Neural progenitor cell (in vitro differentiated cells): ENCODE results near the gene TSPOAP1. TPM values are rescaled to one million over a fixed set of nuclear protein-coding genes. Genes with fewer than 3 reads are reported as not detected.

Experiments used
- DNase-seq: peaks from one replicate; pipeline ENCODE4 v3.0.0-alpha.2; 2016; ENCODE audit warnings: low spot score
- H2AFZ ChIP-seq: fragments of 200-600 bp; sonication (generic); replicated peaks from 2 replicates; pipeline ENCODE4 v1.6.1; 2016; ENCODE audit warnings: antibody characterized with exemption
- H3F3A ChIP-seq: fragments of 200-600 bp; sonication (generic); 2 replicates; pipeline ENCODE4 v1.6.1; 2016; ENCODE audit warnings: antibody characterized with exemption, low read depth
- H3K27ac ChIP-seq: fragments of 200-600 bp; sonication (generic); 2 replicates; pipeline ENCODE4 v1.5.1; 2016; ENCODE audit warnings: mild to moderate bottlenecking
- H3K27me3 ChIP-seq: fragments of 200-600 bp; sonication (generic); 2 replicates; pipeline ENCODE4 v1.6.1; 2016; ENCODE audit warnings: mild to moderate bottlenecking, moderate library complexity
- H3K36me3 ChIP-seq: fragments of 200-600 bp; sonication (generic); 2 replicates; pipeline ENCODE4 v1.5.1; 2016
- H3K4me1 ChIP-seq: fragments of 200-600 bp; sonication (generic); 2 replicates; pipeline ENCODE4 v1.6.1; 2016; ENCODE audit warnings: mixed run types
- H3K4me2 ChIP-seq: fragments of 200-600 bp; sonication (generic); 2 replicates; pipeline ENCODE4 v1.6.1; 2016
- H3K4me3 ChIP-seq: fragments of 200-600 bp; sonication (generic); 2 replicates; pipeline ENCODE4 v1.5.1; 2016
- H3K79me2 ChIP-seq: fragments of 200-600 bp; sonication (generic); 2 replicates; pipeline ENCODE4 v1.6.1; 2016; ENCODE audit warnings: low read depth
- H3K9ac ChIP-seq: fragments of 200-600 bp; sonication (generic); 2 replicates; pipeline ENCODE4 v1.6.1; 2016
- H3K9me3 ChIP-seq: fragments of 200-600 bp; sonication (generic); 2 replicates; pipeline ENCODE4 v1.5.1; 2016; ENCODE audit warnings: low read depth
- H4K20me1 ChIP-seq: fragments of 200-600 bp; sonication (generic); 2 replicates; pipeline ENCODE4 v1.6.1; 2016; ENCODE audit warnings: low read depth
- H3K27ac Mint-ChIP-seq: 3 replicates; pipeline ENCODE4 v1.8.0; 2021; ENCODE audit warnings: mixed read lengths
- H3K27me3 Mint-ChIP-seq: 2 replicates; pipeline ENCODE4 v1.8.0; 2022; ENCODE audit warnings: low read depth, mild to moderate bottlenecking, inconsistent platforms, moderate library complexity, mixed read lengths; ENCODE audit not compliant: insufficient read depth
- H3K36me3 Mint-ChIP-seq: 3 replicates; pipeline ENCODE4 v1.8.0; 2021; ENCODE audit warnings: mixed read lengths
- H3K4me1 Mint-ChIP-seq: 3 replicates; pipeline ENCODE4 v1.8.0; 2021; ENCODE audit warnings: mixed read lengths
- H3K4me3 Mint-ChIP-seq: 3 replicates; pipeline ENCODE4 v1.8.0; 2021; ENCODE audit warnings: mild to moderate bottlenecking, moderate library complexity, mixed read lengths
- H3K9me3 Mint-ChIP-seq: 3 replicates; pipeline ENCODE4 v1.8.0; 2020; ENCODE audit warnings: mixed read lengths
- CTCF ChIP-seq: fragments of 200-600 bp; sonication (generic); IDR thresholded peaks from 2 replicates; pipeline ENCODE4 v1.5.1; 2017; ENCODE audit warnings: antibody characterized with exemption, mild to moderate bottlenecking
- EZH2 ChIP-seq: fragments of 200-600 bp; sonication (generic); IDR thresholded peaks from 2 replicates; pipeline ENCODE4 v1.6.1; 2017; ENCODE audit warnings: antibody characterized with exemption, mild to moderate bottlenecking, moderate library complexity
- EZH2phosphoT487 ChIP-seq: fragments of 200-600 bp; sonication (generic); IDR thresholded peaks from 2 replicates; pipeline ENCODE4 v1.6.1; 2017; ENCODE audit warnings: antibody characterized with exemption
- microRNA counts: library from miRNA; unstranded; fragments of <30 nt; microRNA quantifications from one replicate; lab custom pipeline; 2016
- microRNA-seq: library from miRNA; unstranded; fragments of <30 nt; microRNA quantifications from one replicate; pipeline ENCODE4, GENCODE V29; 2016
- small RNA-seq: library from RNA; depleted of rRNA; stranded (forward); fragments of <200 nt; gene quantifications from one replicate; pipeline ENCODE3, GENCODE V24; 2015
- total RNA-seq: library from RNA; depleted of rRNA; stranded (reverse); fragments of >200 nt; gene quantifications from 2 replicates; pipeline ENCODE4 v1.2.3, GENCODE V29; 2015; ENCODE audit warnings: low replicate concordance

TSPOAP1 gene
- total RNA-seq, 1 donor from 2014 or later, result 13.8 TPM

- Mint-ChIP-seq H3K9me3 (peaks cover 4% of the 10 kb centered on the region), H3K27me3 (peaks cover 3% of the 10 kb centered on the region), H3K4me1 (no peaks in the 10 kb centered on the region), H3K4me3 (no peak overlapping the region), H3K27ac (no peak overlapping the region), H3K36me3 (no peaks in the 10 kb centered on the region)
- Histone ChIP-seq H3K36me3 (no peaks in the 10 kb centered on the region), H3K79me2 (no peaks in the 10 kb centered on the region), H3K9ac (no peak overlapping the region), H3K9me3 (no peaks in the 10 kb centered on the region), H3F3A (no peaks in the 10 kb centered on the region), H3K4me2 (no peak overlapping the region), H4K20me1 (no peaks in the 10 kb centered on the region), H3K27me3 (peaks cover 83% of the 10 kb centered on the region), H3K4me3 (no peak overlapping the region), H2AFZ (no peak overlapping the region), H3K27ac (no peak overlapping the region), H3K4me1 (no peaks in the 10 kb centered on the region)
- TF ChIP-seq EZH2, result no peak
- TF ChIP-seq CTCF, result no peak
- TF ChIP-seq EZH2phosphoT487, result no peak
- DNase-seq, result no peak
Observed at GRCh38 chr17:58262149-58262548, 66.4 kb downstream of the TSPOAP1 start.

GRCh38 chr17:58254803-58255202, 73.8 kb downstream of the TSPOAP1 start:
- Histone ChIP-seq H3K9ac (no peak overlapping the region), H3K27me3 (peaks cover 92% of the 10 kb centered on the region), H4K20me1 (no peaks in the 10 kb centered on the region), H3K4me2 (no peak overlapping the region), H3K27ac (no peak overlapping the region), H3K79me2 (no peaks in the 10 kb centered on the region), H3K9me3 (no peaks in the 10 kb centered on the region), H2AFZ (no peak overlapping the region), H3K4me1 (no peaks in the 10 kb centered on the region), H3K36me3 (no peaks in the 10 kb centered on the region), H3F3A (no peaks in the 10 kb centered on the region), H3K4me3 (no peak overlapping the region)
- no peak for DNase-seq
- Mint-ChIP-seq H3K4me3 (no peak overlapping the region), H3K9me3 (no peaks in the 10 kb centered on the region), H3K27ac (no peak overlapping the region), H3K27me3 (peaks cover 29% of the 10 kb centered on the region), H3K4me1 (peaks cover 4% of the 10 kb centered on the region), H3K36me3 (no peaks in the 10 kb centered on the region)
- TF ChIP-seq EZH2 (no peak), CTCF (peak; percentile 37)

GRCh38 chr17:58253082-58253481, 75.5 kb downstream of the TSPOAP1 start:
- Mint-ChIP-seq H3K9me3 (no peaks in the 10 kb centered on the region), H3K27me3 (peaks cover 38% of the 10 kb centered on the region), H3K4me1 (peaks cover 4% of the 10 kb centered on the region), H3K4me3 (no peak overlapping the region), H3K36me3 (no peaks in the 10 kb centered on the region), H3K27ac (no peak overlapping the region)
- Histone ChIP-seq H3F3A (no peaks in the 10 kb centered on the region), H3K4me1 (no peaks in the 10 kb centered on the region), H3K4me3 (no peak overlapping the region), H4K20me1 (no peaks in the 10 kb centered on the region), H3K36me3 (no peaks in the 10 kb centered on the region), H3K9ac (no peak overlapping the region), H3K27ac (no peak overlapping the region), H2AFZ (no peak overlapping the region), H3K27me3 (peaks cover 92% of the 10 kb centered on the region), H3K4me2 (no peak overlapping the region), H3K79me2 (no peaks in the 10 kb centered on the region), H3K9me3 (no peaks in the 10 kb centered on the region)
- no peak for DNase-seq
- no peak for TF ChIP-seq CTCF
- no peak for TF ChIP-seq EZH2phosphoT487

- H3K36me3 ChIP-seq, result no peaks in the 10 kb centered on the region
- peaks cover 43% of the 10 kb centered on the region for H3K27me3 Mint-ChIP-seq
- no peaks in the 10 kb centered on the region for H3K4me1 ChIP-seq
- TF ChIP-seq EZH2, result no peak
- no peak overlapping the region for H2AFZ ChIP-seq
- DNase-seq, result no peak
- no peak overlapping the region for H3K9ac ChIP-seq
- H3K36me3 Mint-ChIP-seq, result no peaks in the 10 kb centered on the region
- no peak overlapping the region for H3K4me2 ChIP-seq
- H3K4me3 ChIP-seq, result no peak overlapping the region
- no peak overlapping the region for H3K4me3 Mint-ChIP-seq
- H3K27ac ChIP-seq, result no peak overlapping the region
- H3K9me3 Mint-ChIP-seq, result no peaks in the 10 kb centered on the region
- no peak overlapping the region for H3K27ac Mint-ChIP-seq
- peaks cover 4% of the 10 kb centered on the region for H3K4me1 Mint-ChIP-seq
- peaks cover 92% of the 10 kb centered on the region for H3K27me3 ChIP-seq
- no peaks in the 10 kb centered on the region for H3K79me2 ChIP-seq
- no peaks in the 10 kb centered on the region for H3K9me3 ChIP-seq
- no peaks in the 10 kb centered on the region for H3F3A ChIP-seq
- no peaks in the 10 kb centered on the region for H4K20me1 ChIP-seq
Observed at GRCh38 chr17:58252141-58252540, 76.5 kb downstream of the TSPOAP1 start.

MicroRNA genes within 50 kb of the gene (microRNA counts, 767-probe panel; counts per million panel counts)
- microRNA hsa-miR-142-3p (lab: Ali Mortazavi, UCI) (460 counts per million, percentile 90 among the panel's probes with 10 or more counts), microRNA hsa-miR-142-5p (lab: Ali Mortazavi, UCI) (460 counts per million, percentile 90 among the panel's probes with 10 or more counts)

Small RNA genes lying within 50 kb of the gene (microRNA-seq; reads per million reads assigned to microRNA genes)
- not detected for gene MIR4736

Small RNA genes lying within 50 kb of the gene (small RNA-seq; reads per million reads assigned to genes)
- not detected for gene MIR4736

Other genes with a start within 250 kb of the TSPOAP1 start
- 46.8 and 52.6 TPM in 2 replicates for gene DYNLL2, start 245.4 kb downstream of the TSPOAP1 start, total RNA-seq
- 0.13 and 0.37 TPM in 2 replicates for gene OR4D1, start 180.4 kb downstream of the TSPOAP1 start, total RNA-seq
- gene OR4D2, start 161.8 kb downstream of the TSPOAP1 start, total RNA-seq, result not detected in 2 replicates
- gene EPX, start 136.1 kb downstream of the TSPOAP1 start, total RNA-seq, result not detected in 2 replicates
- 25.8 and 30.0 TPM in 2 replicates for gene MKS1, start 109.5 kb downstream of the TSPOAP1 start, total RNA-seq
- gene LPO, start 90.2 kb downstream of the TSPOAP1 start, total RNA-seq, result not detected in 2 replicates
- gene MPO, start 47.9 kb downstream of the TSPOAP1 start, total RNA-seq, result not detected in 2 replicates
- gene SUPT4H1, start 23.4 kb upstream of the TSPOAP1 start, total RNA-seq, result 60.2 and 103 TPM in 2 replicates
- gene RNF43, start 88.7 kb upstream of the TSPOAP1 start, total RNA-seq, result 0.50 TPM in 1 of 2 replicates, not detected in the other
- 0.03 TPM in 1 of 2 replicates, not detected in the other for gene HSF5, start 159.6 kb upstream of the TSPOAP1 start, total RNA-seq
- gene MTMR4, start 185.8 kb upstream of the TSPOAP1 start, total RNA-seq, result 34.0 and 39.8 TPM in 2 replicates